Mesenchymal stem cell (in vitro differentiated cells and primary cell): ENCODE results near the gene ACBD4.

Source experiments
- DNase-seq: peaks from one replicate; pipeline ENCODE4 v3.0.0-alpha.2; 2013
- H2AFZ ChIP-seq: one replicate; pipeline ENCODE4 v1.6.1; 2013; ENCODE audit warnings: low read depth, mild to moderate bottlenecking, control low read depth, inconsistent platforms, low read length, moderate library complexity
- H2AK5ac ChIP-seq: 2 replicates; pipeline ENCODE4 v1.6.1; 2013; ENCODE audit warnings: low read length, moderate library complexity, mild to moderate bottlenecking, inconsistent platforms; ENCODE audit not compliant: severe bottlenecking
- H2BK120ac ChIP-seq: one replicate; pipeline ENCODE4 v1.6.1; 2013; ENCODE audit warnings: low read depth, mild to moderate bottlenecking, inconsistent platforms, low read length, moderate library complexity
- H2BK12ac ChIP-seq, 2 experiments: one replicate each; pipeline ENCODE4 v1.6.1; 2013; ENCODE audit warnings: inconsistent platforms in 2 of 2, low read length in 2 of 2, mild to moderate bottlenecking in 2 of 2, moderate library complexity in 2 of 2, control low read depth in 1 of 2
- H2BK15ac ChIP-seq: one replicate; pipeline ENCODE4 v1.6.1; 2013; ENCODE audit warnings: mild to moderate bottlenecking, low read depth, inconsistent platforms; ENCODE audit not compliant: poor library complexity, severe bottlenecking
- H2BK5ac ChIP-seq: 2 replicates; pipeline ENCODE4 v1.6.1; 2013; ENCODE audit warnings: low read depth, mild to moderate bottlenecking, low read length, control low read depth, inconsistent platforms; ENCODE audit not compliant: poor library complexity, severe bottlenecking
- H3K14ac ChIP-seq, 2 experiments: one replicate each; pipeline ENCODE4 v1.6.1; 2013; ENCODE audit warnings: inconsistent platforms in 2 of 2, low read length in 2 of 2, control low read depth in 1 of 2, mild to moderate bottlenecking in 1 of 2, moderate library complexity in 1 of 2
- H3K18ac ChIP-seq, 2 experiments: one replicate each; pipeline ENCODE4 v1.6.1; 2013; ENCODE audit warnings: inconsistent platforms in 2 of 2, low read length in 2 of 2, control low read depth in 1 of 2, low read depth in 1 of 2, mild to moderate bottlenecking in 1 of 2
- H3K23ac ChIP-seq, 2 experiments: one replicate each; pipeline ENCODE4 v1.6.1; 2013; ENCODE audit warnings: inconsistent platforms in 2 of 2, low read length in 2 of 2, mild to moderate bottlenecking in 2 of 2, moderate library complexity in 2 of 2, control low read depth in 1 of 2
- H3K27ac ChIP-seq: 2 replicates; pipeline ENCODE4 v1.5.1; 2013; ENCODE audit warnings: mild to moderate bottlenecking, moderate library complexity, low read length, control low read depth, inconsistent platforms; ENCODE audit not compliant: poor library complexity, severe bottlenecking
- H3K27me3 ChIP-seq, 2 experiments: 2 replicates each; pipeline versions ENCODE4 v1.6.1 to v1.7.0; 2013; ENCODE audit warnings: low read length in 2 of 2, mild to moderate bottlenecking in 2 of 2, moderate library complexity in 2 of 2, control low read depth in 1 of 2, inconsistent platforms in 1 of 2; ENCODE audit not compliant: control insufficient read depth in 1 of 2, insufficient read depth in 1 of 2
- H3K36me3 ChIP-seq, 2 experiments: 2 replicates each; pipeline versions ENCODE4 v1.6.1 to v1.7.0; 2013; ENCODE audit warnings: low read length in 2 of 2, control low read depth in 1 of 2, inconsistent platforms in 1 of 2, low read depth in 1 of 2, mild to moderate bottlenecking in 1 of 2; ENCODE audit not compliant: insufficient read depth in 2 of 2, control insufficient read depth in 1 of 2
- H3K4ac ChIP-seq, 2 experiments: one replicate each; pipeline ENCODE4 v1.6.1; 2013; ENCODE audit warnings: inconsistent platforms in 2 of 2, low read length in 2 of 2, mild to moderate bottlenecking in 2 of 2, moderate library complexity in 2 of 2, control low read depth in 1 of 2, low read depth in 1 of 2
- H3K4me1 ChIP-seq: 2 replicates; pipeline ENCODE4 v1.6.1; 2013; ENCODE audit warnings: low read depth, low read length, control low read depth; ENCODE audit not compliant: control insufficient read depth, insufficient read depth
- H3K4me2 ChIP-seq: 2 replicates; pipeline ENCODE4 v1.6.1; 2013; ENCODE audit warnings: low read length, mild to moderate bottlenecking, inconsistent platforms; ENCODE audit not compliant: poor library complexity, severe bottlenecking
- H3K4me3 ChIP-seq, 2 experiments: 2 replicates each; pipeline versions ENCODE4 v1.5.1 to v1.7.0; 2013; ENCODE audit warnings: low read length in 2 of 2, mild to moderate bottlenecking in 2 of 2, control low read depth in 1 of 2, low read depth in 1 of 2; ENCODE audit not compliant: insufficient read depth in 1 of 2
- H3K79me1 ChIP-seq: replicated peaks from 2 replicates; pipeline ENCODE4 v1.6.1; 2013; ENCODE audit warnings: mild to moderate bottlenecking, control low read depth, low read length, inconsistent platforms; ENCODE audit not compliant: poor library complexity, severe bottlenecking
- H3K9ac ChIP-seq: 2 replicates; pipeline ENCODE4 v1.7.0; 2013; ENCODE audit warnings: mild to moderate bottlenecking, low read length, moderate library complexity
- H3K9me3 ChIP-seq: 2 replicates; pipeline ENCODE4 v1.7.0; 2013; ENCODE audit warnings: mild to moderate bottlenecking, low read length; ENCODE audit not compliant: control insufficient read depth
- H4K8ac ChIP-seq: one replicate; pipeline ENCODE4 v1.6.1; 2013; ENCODE audit warnings: inconsistent platforms, mild to moderate bottlenecking, low read length, moderate library complexity
- H4K91ac ChIP-seq: one replicate; pipeline ENCODE4 v1.6.1; 2013; ENCODE audit warnings: mild to moderate bottlenecking, low read length, inconsistent platforms
- WGBS: methylation state at CpG from one replicate; pipeline ENCODE4 v1.1.7; 2013; ENCODE audit warnings: mixed read lengths; 5-methylcytosine and 5-hydroxymethylcytosine counted together

Gene ACBD4

GRCh38 chr17:45117334-45117733, 18.2 kb upstream of the ACBD4 start:
- Histone ChIP-seq H2AK5ac (no peak overlapping the region), H3K27ac (no peak overlapping the region), H2BK12ac (no peak overlapping the region), H2BK15ac (no peak overlapping the region), H2BK120ac (no peak overlapping the region), H3K4me2 (no peak overlapping the region), H3K4me3 (no peak overlapping the region), H4K91ac (no peak overlapping the region), H3K14ac (no peak overlapping the region), H2AFZ (no peak overlapping the region), H3K79me1 (peaks cover 43% of the 10 kb centered on the region), H3K4me1 (peaks cover 32% of the 10 kb centered on the region), H3K36me3 (peaks cover 51 to 79% of the 10 kb centered on the region in 2 experiments), H3K9me3 (no peaks in the 10 kb centered on the region), H3K9ac (no peak overlapping the region), H3K23ac (no peak overlapping the region), H4K8ac (no peak overlapping the region), H3K27me3 (no peaks in the 10 kb centered on the region), H3K4ac (no peak overlapping the region), H2BK5ac (no peak overlapping the region), H3K18ac (no peak overlapping the region)
- DNase-seq: no peak
- WGBS: 95% methylated on average over 4 of the region's 4 CpGs

- Histone ChIP-seq H2AFZ (no peak overlapping the region), H3K27ac (no peak overlapping the region), H3K23ac (peak overlapping the region in 1 of 2 experiments; percentile 9)
Observed at GRCh38 chr17:45117848-45118646, 17.4 kb upstream of the ACBD4 start.

GRCh38 chr17:45118691-45119090, 16.8 kb upstream of the ACBD4 start:
- Histone ChIP-seq H4K8ac (no peak overlapping the region), H2AK5ac (no peak overlapping the region), H3K4ac (no peak overlapping the region), H3K27me3 (no peaks in the 10 kb centered on the region), H3K18ac (no peak overlapping the region), H3K36me3 (peaks cover 38 to 65% of the 10 kb centered on the region in 2 experiments), H3K4me1 (peaks cover 28% of the 10 kb centered on the region), H3K79me1 (peaks cover 38% of the 10 kb centered on the region), H2AFZ (no peak overlapping the region), H2BK120ac (no peak overlapping the region), H2BK15ac (no peak overlapping the region), H3K27ac (no peak overlapping the region), H3K9ac (no peak overlapping the region), H3K14ac (no peak overlapping the region), H3K4me3 (no peak overlapping the region), H4K91ac (no peak overlapping the region), H3K4me2 (no peak overlapping the region), H2BK5ac (no peak overlapping the region), H3K23ac (peak overlapping the region in 1 of 2 experiments; percentile 9), H2BK12ac (no peak overlapping the region), H3K9me3 (no peaks in the 10 kb centered on the region)
- no peak for DNase-seq
- WGBS: 95% methylated on average over 23 of the region's 23 CpGs

More at GRCh38 chr17:45117848-45118646, 17.4 kb upstream of the ACBD4 start:
- peaks cover 28% of the 10 kb centered on the region for H3K4me1 ChIP-seq
- no peak overlapping the region for H3K9ac ChIP-seq
- 96% methylated on average over 19 of the region's 20 CpGs for WGBS
- no peak overlapping the region for H2AK5ac ChIP-seq
- DNase-seq: no peak
- H3K79me1 ChIP-seq: peaks cover 39% of the 10 kb centered on the region
- H2BK120ac ChIP-seq: no peak overlapping the region
- H2BK15ac ChIP-seq: no peak overlapping the region
- no peak overlapping the region for H3K14ac ChIP-seq
- H3K27me3 ChIP-seq: no peaks in the 10 kb centered on the region
- no peak overlapping the region for H2BK12ac ChIP-seq
- H3K4ac ChIP-seq: no peak overlapping the region
- no peak overlapping the region for H4K91ac ChIP-seq
- no peak overlapping the region for H3K4me2 ChIP-seq
- no peaks in the 10 kb centered on the region for H3K9me3 ChIP-seq
- no peak overlapping the region for H3K4me3 ChIP-seq
- H3K36me3 ChIP-seq: peaks cover 44 to 72% of the 10 kb centered on the region in 2 experiments
- no peak overlapping the region for H4K8ac ChIP-seq
- no peak overlapping the region for H3K18ac ChIP-seq
- no peak overlapping the region for H2BK5ac ChIP-seq

GRCh38 chr17:45119964-45120363, 15.5 kb upstream of the ACBD4 start:
- Histone ChIP-seq H3K4me3 (peak overlapping the region in 1 of 2 experiments; percentile 69), H2AFZ (no peak overlapping the region), H4K8ac (no peak overlapping the region), H2AK5ac (no peak overlapping the region), H3K18ac (no peak overlapping the region), H3K79me1 (peaks cover 39% of the 10 kb centered on the region), H3K9ac (no peak overlapping the region), H2BK12ac (no peak overlapping the region), H3K9me3 (no peaks in the 10 kb centered on the region), H3K23ac (no peak overlapping the region), H3K4ac (no peak overlapping the region), H2BK15ac (no peak overlapping the region), H3K27ac (no peak overlapping the region), H3K27me3 (no peaks in the 10 kb centered on the region), H2BK5ac (no peak overlapping the region), H3K14ac (no peak overlapping the region), H4K91ac (no peak overlapping the region), H3K4me2 (no peak overlapping the region), H3K36me3 (peaks cover 33 to 56% of the 10 kb centered on the region in 2 experiments), H2BK120ac (no peak overlapping the region), H3K4me1 (peaks cover 32% of the 10 kb centered on the region)
- DNase-seq: no peak
- 92% methylated on average over 8 of the region's 8 CpGs for WGBS
